ENCODE results near the gene CIT. TPM values are rescaled to one million over a fixed set of nuclear protein-coding genes. Genes with fewer than 3 reads are reported as not detected.
A peak's percentile ranks its signal among the peaks of the same experiment; 100 is the strongest.

CIT gene
- total and polyA plus RNA-seq, 10 of the 15 experiments (the other 5 are each of a cell fraction or from before 2014, with no cell fraction given) = 1.0 to 38.2 (median 14.9) TPM

GRCh38 chr12:119665164-119665929 is 211.8 kb downstream of the CIT start:
- ChIA-PET CTCF (interaction anchor here (0.7 to 2.3 kb wide), 10 partner anchors 11 to 221 kb away, joined by 3 to 15 read pairs (median 4); no protein-coding TSS in a partner anchor), SMC1A (ENCODE audit: uncharacterized antibody, unreplicated experiment) (interaction anchor here (0.7 to 1.7 kb wide), 4 partner anchors 8 to 16 kb away, joined by 3 to 10 read pairs (median 4); no protein-coding TSS in a partner anchor), RAD21 (ENCODE audit: unreplicated experiment) (interaction anchor here (1.0 to 2.0 kb wide), 3 partner anchors 13 to 454 kb away, joined by 3 to 15 read pairs (median 3); no protein-coding TSS in a partner anchor), POLR2A (interaction anchor here (0.7 to 1.9 kb wide), 4 partner anchors 9 to 452 kb away, joined by 3 to 12 read pairs (median 4); partner anchors contain the start of gene RAB35)
- Histone ChIP-seq H3K4me2 (ENCODE audit: control insufficient read depth, insufficient read depth) (peak overlapping the region; percentile 92), H3K9me3 (replicated peaks; ENCODE audit: control insufficient read depth, insufficient read depth, low read length) (no peaks in the 10 kb centered on the region), H3K27ac (ENCODE audit: control insufficient read depth, insufficient read depth) (peak overlapping the region; percentile 92), H3K27me3 (replicated peaks in 1 of 2; ENCODE audit: control insufficient read depth in 2 of 2, insufficient read depth in 2 of 2, low read length in 1 of 2) (no peaks in the 10 kb centered on the region), H3K9ac (ENCODE audit: control insufficient read depth, insufficient read depth, low read length) (no peak overlapping the region), H4K20me1 (ENCODE audit: control insufficient read depth, insufficient read depth) (no peaks in the 10 kb centered on the region), H3K36me3 (ENCODE audit: control insufficient read depth in 2 of 2, insufficient read depth in 2 of 2, low read length in 1 of 2) (no peaks in the 10 kb centered on the region), H3K79me2 (ENCODE audit: control insufficient read depth, insufficient read depth, low read length) (peaks cover 22% of the 10 kb centered on the region), H2AFZ (ENCODE audit: control insufficient read depth, low read depth, low read length) (peak overlapping the region; percentile 90), H3K4me3 (no peak overlapping the region), H3K4me1 (ENCODE audit: control insufficient read depth, insufficient read depth, low read length) (peaks cover 21% of the 10 kb centered on the region)
- in situ Hi-C loops (cut with MboI) = loop anchor here (25.0 kb wide), 1 partner anchor 1528 kb away; the partner anchor contains the start of gene PEBP1
- no peak for DNase-seq (ENCODE audit: low read depth, low spot score)
- intact Hi-C loops (cut with micrococcal nuclease; ENCODE audit: unreplicated experiment) = loop anchor here (5.0 kb wide), 3 partner anchors 223 to 322 kb away; partner anchors contain the start of gene BICDL1
- no TSS peak for BruUV-seq (replicated peaks)
- FAIRE-seq = no peak
- ATAC-seq = no peak
- TF ChIP-seq RUNX3 (IDR thresholded peaks at IDR 0.05; ENCODE audit: low read length) = no peak
- no peak for TF ChIP-seq CBX5 (IDR thresholded peaks at IDR 0.05; ENCODE audit: low read depth)
- no peak for TF ChIP-seq BCL11A (IDR thresholded peaks at IDR 0.05; ENCODE audit: low read depth, low read length)
- TF ChIP-seq ZNF24 (IDR thresholded peaks at IDR 0.05) = no peak
- TF ChIP-seq SP1 (IDR thresholded peaks at IDR 0.05; ENCODE audit: low read depth, low read length) = no peak
- no peak for TF ChIP-seq ZNF687 (IDR thresholded peaks at IDR 0.05)
- no peak for TF ChIP-seq ATF7 (IDR thresholded peaks at IDR 0.05; ENCODE audit: low read depth)
- WGBS (ENCODE audit: insufficient coverage, insufficient replicate concordance, low lambda C conversion rate, missing lambda C conversion rate) = 80% methylated on average over 4 of the region's 4 CpGs
